K562 (cell line): ENCODE results near the gene PPP1R13B. TPM values are rescaled to one million over a fixed set of nuclear protein-coding genes. Genes with fewer than 3 reads are reported as not detected.

Source experiments
- ATAC-seq: fragments of 200-7000 bp; cut with Tn5 transposase; 3 replicates; pipeline ENCODE4 v1.9.1; 2020; ENCODE audit warnings: moderate library complexity
- BruUV-seq: library from RNA; stranded (reverse); fragments of 400-500 nt; replicated peaks from 2 replicates; lab custom pipeline; 2021; lab: Mats Ljungman, UMichigan
- CTCF ChIA-PET: fragments of 300-600 bp; formaldehyde crosslinking; extraction: SDS; loops from one replicate; lab custom pipeline; 2021; ENCODE audit warnings: low intra/inter-chr PET ratio; lab: Yijun Ruan, JAX
- POLR2A ChIA-PET: fragments of 300-600, 350-650 bp; sonication (Branson Sonifier 250); formaldehyde crosslinking; extraction: SDS; loops from one replicate; lab custom pipeline; 2021; ENCODE audit warnings: antibody characterized with exemption, inconsistent platforms; lab: Yijun Ruan, JAX
- DNase-seq, 4 experiments: peaks; one replicate each; pipeline versions ENCODE4 v3.0.0 to v3.0.0-alpha.2; 2011 to 2018; ENCODE audit warnings: low spot score in 3 of 4, mixed read lengths in 3 of 4; ENCODE audit errors: extremely low read depth in 1 of 4
- FAIRE-seq: peaks from 2 replicates; lab custom pipeline; 2011; peaks lifted over from hg19 to GRCh38; lab: Jason Lieb, UNC
- H2AFZ ChIP-seq: 2 replicates; pipeline ENCODE4 v1.6.0; 2011; ENCODE audit warnings: low read depth, low read length, control low read depth, inconsistent platforms
- H3K27ac ChIP-seq: fragments of 200-600 bp; 3 replicates; pipeline ENCODE4 v1.8.0; 2011; ENCODE audit warnings: low read depth, mild to moderate bottlenecking, control low read depth, inconsistent platforms, low read length, moderate library complexity, mixed read lengths; ENCODE audit errors: extremely low read depth
- H3K27me3 ChIP-seq, 2 experiments: fragments of 300-600 bp in 1 of 2; 2 replicates in 1 of 2; 3 replicates in 1 of 2; pipeline versions ENCODE4 v1.6.0 to v1.8.0; 2011; ENCODE audit warnings: inconsistent platforms in 2 of 2, low read length in 2 of 2, mild to moderate bottlenecking in 1 of 2, mixed read lengths in 1 of 2, moderate library complexity in 1 of 2; ENCODE audit not compliant: control insufficient read depth in 2 of 2, insufficient read depth in 2 of 2
- H3K36me3 ChIP-seq: fragments of 300-600 bp; 3 replicates; pipeline ENCODE4 v1.8.0; 2011; ENCODE audit warnings: mild to moderate bottlenecking, low read length, inconsistent platforms; ENCODE audit not compliant: control insufficient read depth, insufficient read depth
- H3K4me1 ChIP-seq, 2 experiments: fragments of 200-600 bp in 1 of 2; replicated peaks in 1 of 2; 2 replicates in 1 of 2; 3 replicates in 1 of 2; pipeline versions ENCODE4 v1.5.1 to v1.8.0; 2011; ENCODE audit warnings: inconsistent platforms in 2 of 2, low read length in 2 of 2, mild to moderate bottlenecking in 1 of 2, mixed read lengths in 1 of 2, moderate library complexity in 1 of 2; ENCODE audit not compliant: control insufficient read depth in 2 of 2, insufficient read depth in 2 of 2
- H3K4me2 ChIP-seq: 2 replicates; pipeline ENCODE4 v1.6.1; 2011; ENCODE audit warnings: low read length, control low read depth, inconsistent platforms, mixed read lengths; ENCODE audit not compliant: insufficient read depth
- H3K4me3 ChIP-seq: fragments of 200-600 bp; sonication (generic), shearing (Covaris generic); 2 replicates; pipeline ENCODE4 v1.5.1; 2016; ENCODE audit warnings: control low read depth, inconsistent platforms
- H3K79me2 ChIP-seq: fragments of 200-600 bp; 3 replicates; pipeline ENCODE4 v1.8.0; 2011; ENCODE audit warnings: low read length, inconsistent platforms; ENCODE audit not compliant: control insufficient read depth, insufficient read depth
- H3K9ac ChIP-seq, 2 experiments: 2 replicates each; pipeline versions ENCODE4 v1.6.0 to v1.6.1; 2011; ENCODE audit warnings: low read depth in 2 of 2, low read length in 2 of 2, control low read depth in 1 of 2, inconsistent platforms in 1 of 2, mild to moderate bottlenecking in 1 of 2, mixed read lengths in 1 of 2; ENCODE audit not compliant: insufficient read depth in 1 of 2
- H3K9me1 ChIP-seq: one replicate; pipeline ENCODE4 v1.6.0; 2011; ENCODE audit warnings: inconsistent platforms, mild to moderate bottlenecking, low read length, moderate library complexity; ENCODE audit not compliant: control insufficient read depth, insufficient read depth
- H3K9me3 ChIP-seq: replicated peaks from 2 replicates; pipeline ENCODE4 v1.5.1; 2011; ENCODE audit warnings: low read depth, low read length, inconsistent platforms; ENCODE audit not compliant: control insufficient read depth, insufficient read depth
- H4K20me1 ChIP-seq: replicated peaks from 2 replicates; pipeline ENCODE4 v1.6.1; 2011; ENCODE audit warnings: low read length, inconsistent platforms, mixed read lengths; ENCODE audit not compliant: control insufficient read depth, insufficient read depth
- CBX5 ChIP-seq: IDR thresholded peaks from 2 replicates; pipeline ENCODE4 v1.6.1; 2014; ENCODE audit warnings: low read depth, borderline replicate concordance
- HOXB6 ChIP-seq: fragments of 250-450 bp; sonication (Bioruptor Pico); IDR thresholded peaks from 2 replicates; pipeline ENCODE4 v1.5.1; 2022; ENCODE audit warnings: mild to moderate bottlenecking, borderline replicate concordance
- MEF2A ChIP-seq: IDR thresholded peaks from 2 replicates; pipeline ENCODE4 v1.6.1; 2011; ENCODE audit warnings: low read depth, mild to moderate bottlenecking, low read length, moderate library complexity; ENCODE audit not compliant: control insufficient read depth
- MEIS2 ChIP-seq: fragments of 450-650 bp; IDR thresholded peaks from 2 replicates; pipeline ENCODE4 v1.6.1; 2014; ENCODE audit warnings: mild to moderate bottlenecking; ENCODE audit not compliant: partially characterized antibody
- SMARCC2 ChIP-seq: fragments of 450-650 bp; IDR thresholded peaks from 2 replicates; pipeline ENCODE4 v1.6.1; 2017; ENCODE audit warnings: antibody characterized with exemption, moderate library complexity, mild to moderate bottlenecking, low read depth
- STAG1 ChIP-seq: sonication (generic); formaldehyde crosslinking; IDR thresholded peaks from 2 replicates; pipeline ENCODE4 v1.5.0; 2020; ENCODE audit warnings: missing genetic modification reagents, borderline replicate concordance
- TARDBP ChIP-seq: fragments of 450-650 bp; IDR thresholded peaks from 2 replicates; pipeline ENCODE4 v1.6.1; 2016
- ZNF830 ChIP-seq: fragments of 250-450 bp; sonication (Bioruptor Pico); IDR thresholded peaks from 2 replicates; pipeline ENCODE4 v1.5.0; 2021; ENCODE audit warnings: mild to moderate bottlenecking
- WGBS: fragments of 100-300 bp; shearing (Covaris generic); methylation state at CpG from one replicate; pipeline ENCODE4 v1.1.6; 2016; ENCODE audit warnings: low coverage, mixed read lengths; ENCODE audit not compliant: insufficient coverage; ENCODE audit errors: missing lambda C conversion rate; 5-methylcytosine and 5-hydroxymethylcytosine counted together
- in situ Hi-C: fragments of 300-500 bp; cut with MboI; formaldehyde crosslinking; loops from 4 replicates; pipeline ENCODE4 v1.15.0; 2018; ENCODE audit warnings: inconsistent platforms, mixed read lengths
- intact Hi-C: fragments of 100-400 bp; cut with micrococcal nuclease; formaldehyde crosslinking; loops from 2 replicates; pipeline ENCODE4 v1.14.2; 2022
- polyA plus RNA-seq, 8 experiments: library from polyadenylated mRNA; depleted of rRNA in 4 of 8; stranded (reverse) in 5 of 8; unstranded in 3 of 8; fragments of >200 nt; fragmentation: Nextera tagmentation in 2 of 8; fragmentation: Illumina TruSeq in 1 of 8; extraction: Ambion mirVana in 2 of 8; extraction: Trizol in 1 of 8; gene quantifications; 2 replicates each; pipeline versions ENCODE4 v1.2.1 to v1.2.3, GENCODE V29; 2011 to 2014; ENCODE audit warnings: inconsistent platforms in 1 of 8, missing spikeins in 1 of 8
- total RNA-seq, 7 experiments: library from RNA; depleted of rRNA in 6 of 7; stranded (reverse); fragments of >200 nt in 6 of 7; fragmentation: Illumina TruSeq in 2 of 7; extraction: Trizol in 2 of 7; gene quantifications; 2 replicates each; pipeline versions ENCODE4 v1.2.1 to v1.2.3, GENCODE V29; 2011 to 2021; ENCODE audit warnings: low replicate concordance in 1 of 7
- TF ChIP-seq, protein P1 (sequence below): conservative IDR thresholded peaks from 2 replicates; pipeline ENCODE4 v1.6.1; 2011; ENCODE audit warnings: low read depth, mild to moderate bottlenecking, low read length; ENCODE audit not compliant: control insufficient read depth
- TF ChIP-seq, protein P2 (sequence below): sonication (generic); formaldehyde crosslinking; IDR thresholded peaks from 2 replicates; pipeline ENCODE4 v1.8.1; 2023; ENCODE audit warnings: missing genetic modification reagents, mild to moderate bottlenecking, borderline replicate concordance
- TF ChIP-seq, protein P3 (sequence below), 2 experiments: fragments of 450-650 bp; IDR thresholded peaks; 2 replicates each; pipeline ENCODE4 v1.6.1; 2016
- TF ChIP-seq, protein P4 (sequence below), 2 experiments: fragments of 450-650 bp in 1 of 2; sonication (generic) in 1 of 2; formaldehyde crosslinking; conservative IDR thresholded peaks; 2 replicates each; pipeline versions ENCODE4 v1.4.0 to v1.8.1; 2020 to 2022; ENCODE audit warnings: mild to moderate bottlenecking in 1 of 2, missing genetic modification reagents in 1 of 2

PPP1R13B gene
- total and polyA plus RNA-seq, 9 of the 15 experiments (the other 6 are each of a cell fraction or from before 2014, with no cell fraction given), result 0.03 to 1.7 (median 0.15) TPM

DNA sequence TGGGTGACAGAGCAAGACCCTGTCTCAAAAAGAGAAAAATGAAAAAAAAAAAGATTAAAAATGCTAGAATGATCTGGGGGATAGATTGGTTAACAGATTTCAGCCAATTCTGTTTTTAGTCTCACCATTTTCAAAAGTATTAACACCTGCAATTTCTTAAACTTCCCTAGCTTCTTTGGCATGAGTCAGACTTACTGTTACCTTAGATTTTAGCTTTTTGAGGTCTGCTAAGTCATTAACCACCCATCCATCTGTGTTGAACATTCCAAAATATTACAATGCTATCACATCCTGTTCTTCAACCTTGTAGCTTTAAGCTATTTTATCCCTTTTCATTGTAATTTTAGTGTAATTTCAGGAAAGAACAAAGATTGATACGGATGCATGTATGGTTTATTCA lies 59.3 kb downstream of the PPP1R13B start (continued):
- TF ChIP-seq, protein P1, sequence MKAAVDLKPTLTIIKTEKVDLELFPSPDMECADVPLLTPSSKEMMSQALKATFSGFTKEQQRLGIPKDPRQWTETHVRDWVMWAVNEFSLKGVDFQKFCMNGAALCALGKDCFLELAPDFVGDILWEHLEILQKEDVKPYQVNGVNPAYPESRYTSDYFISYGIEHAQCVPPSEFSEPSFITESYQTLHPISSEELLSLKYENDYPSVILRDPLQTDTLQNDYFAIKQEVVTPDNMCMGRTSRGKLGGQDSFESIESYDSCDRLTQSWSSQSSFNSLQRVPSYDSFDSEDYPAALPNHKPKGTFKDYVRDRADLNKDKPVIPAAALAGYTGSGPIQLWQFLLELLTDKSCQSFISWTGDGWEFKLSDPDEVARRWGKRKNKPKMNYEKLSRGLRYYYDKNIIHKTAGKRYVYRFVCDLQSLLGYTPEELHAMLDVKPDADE, result no peak
- TF ChIP-seq ZNF830 (CRISPR knock-in tag), result no peak

DNA sequence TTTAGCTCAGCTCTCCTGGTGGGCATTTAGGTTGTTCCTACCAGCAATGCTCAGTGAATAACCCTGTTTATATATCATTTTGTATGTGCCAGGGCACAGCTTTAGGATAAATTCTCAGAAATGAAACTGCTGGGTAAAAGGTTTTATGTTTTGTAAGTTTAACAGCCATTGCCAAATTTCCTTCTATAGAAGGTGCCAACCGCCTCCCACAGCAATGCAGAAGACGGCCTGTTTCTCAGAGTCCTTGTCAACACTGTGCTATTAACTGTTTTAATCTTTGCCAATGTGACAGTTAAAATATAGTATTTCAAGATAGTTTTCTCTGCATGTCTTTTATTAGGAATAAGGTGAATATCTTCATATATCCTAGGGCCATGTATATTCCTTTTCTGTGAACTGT lies 65.0 kb downstream of the PPP1R13B start:
- intact Hi-C loops (no loop called here), in situ Hi-C loops (no loop called here)
- ChIA-PET CTCF (no interaction called here), POLR2A (interaction anchor here (1.2 kb wide), 1 partner anchor 9 kb away, joined by 3 read pairs; no protein-coding TSS in a partner anchor)
- H3K4me3 ChIP-seq, result no peak overlapping the region
- H2AFZ ChIP-seq, result no peak overlapping the region
- no TSS peak for BruUV-seq
- no peak overlapping the region for H3K27ac ChIP-seq
- ATAC-seq (no peak), DNase-seq (no peak), FAIRE-seq (no peak)
- H3K9ac ChIP-seq, result no peak overlapping the region
- no peak overlapping the region for H3K4me2 ChIP-seq
- H3K36me3 ChIP-seq, result no peaks in the 10 kb centered on the region
- whole genome bisulfite sequencing, result 26% methylated on average over 2 of the region's 2 CpGs
- no peaks in the 10 kb centered on the region for H3K9me3 ChIP-seq
- H3K79me2 ChIP-seq, result no peaks in the 10 kb centered on the region
- H3K4me1 ChIP-seq, result no peaks in the 10 kb centered on the region
- no peaks in the 10 kb centered on the region for H3K9me1 ChIP-seq
- no peaks in the 10 kb centered on the region for H4K20me1 ChIP-seq
- peaks cover 0 to 7% of the 10 kb centered on the region in 2 experiments; a peak in 3 of 5 replicates for H3K27me3 ChIP-seq
- TF ChIP-seq MEF2A (no peak), CBX5 (no peak), HOXB6 (no peak), TARDBP (no peak), SMARCC2 (no peak), MEIS2 (no peak), STAG1 (CRISPR knock-in tag) (no peak)
- TF ChIP-seq, protein P2, sequence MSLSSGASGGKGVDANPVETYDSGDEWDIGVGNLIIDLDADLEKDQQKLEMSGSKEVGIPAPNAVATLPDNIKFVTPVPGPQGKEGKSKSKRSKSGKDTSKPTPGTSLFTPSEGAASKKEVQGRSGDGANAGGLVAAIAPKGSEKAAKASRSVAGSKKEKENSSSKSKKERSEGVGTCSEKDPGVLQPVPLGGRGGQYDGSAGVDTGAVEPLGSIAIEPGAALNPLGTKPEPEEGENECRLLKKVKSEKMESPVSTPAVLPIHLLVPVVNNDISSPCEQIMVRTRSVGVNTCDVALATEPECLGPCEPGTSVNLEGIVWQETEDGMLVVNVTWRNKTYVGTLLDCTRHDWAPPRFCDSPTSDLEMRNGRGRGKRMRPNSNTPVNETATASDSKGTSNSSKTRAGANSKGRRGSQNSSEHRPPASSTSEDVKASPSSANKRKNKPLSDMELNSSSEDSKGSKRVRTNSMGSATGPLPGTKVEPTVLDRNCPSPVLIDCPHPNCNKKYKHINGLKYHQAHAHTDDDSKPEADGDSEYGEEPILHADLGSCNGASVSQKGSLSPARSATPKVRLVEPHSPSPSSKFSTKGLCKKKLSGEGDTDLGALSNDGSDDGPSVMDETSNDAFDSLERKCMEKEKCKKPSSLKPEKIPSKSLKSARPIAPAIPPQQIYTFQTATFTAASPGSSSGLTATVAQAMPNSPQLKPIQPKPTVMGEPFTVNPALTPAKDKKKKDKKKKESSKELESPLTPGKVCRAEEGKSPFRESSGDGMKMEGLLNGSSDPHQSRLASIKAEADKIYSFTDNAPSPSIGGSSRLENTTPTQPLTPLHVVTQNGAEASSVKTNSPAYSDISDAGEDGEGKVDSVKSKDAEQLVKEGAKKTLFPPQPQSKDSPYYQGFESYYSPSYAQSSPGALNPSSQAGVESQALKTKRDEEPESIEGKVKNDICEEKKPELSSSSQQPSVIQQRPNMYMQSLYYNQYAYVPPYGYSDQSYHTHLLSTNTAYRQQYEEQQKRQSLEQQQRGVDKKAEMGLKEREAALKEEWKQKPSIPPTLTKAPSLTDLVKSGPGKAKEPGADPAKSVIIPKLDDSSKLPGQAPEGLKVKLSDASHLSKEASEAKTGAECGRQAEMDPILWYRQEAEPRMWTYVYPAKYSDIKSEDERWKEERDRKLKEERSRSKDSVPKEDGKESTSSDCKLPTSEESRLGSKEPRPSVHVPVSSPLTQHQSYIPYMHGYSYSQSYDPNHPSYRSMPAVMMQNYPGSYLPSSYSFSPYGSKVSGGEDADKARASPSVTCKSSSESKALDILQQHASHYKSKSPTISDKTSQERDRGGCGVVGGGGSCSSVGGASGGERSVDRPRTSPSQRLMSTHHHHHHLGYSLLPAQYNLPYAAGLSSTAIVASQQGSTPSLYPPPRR (CRISPR knock-in tag), result no peak
- TF ChIP-seq, protein P3, sequence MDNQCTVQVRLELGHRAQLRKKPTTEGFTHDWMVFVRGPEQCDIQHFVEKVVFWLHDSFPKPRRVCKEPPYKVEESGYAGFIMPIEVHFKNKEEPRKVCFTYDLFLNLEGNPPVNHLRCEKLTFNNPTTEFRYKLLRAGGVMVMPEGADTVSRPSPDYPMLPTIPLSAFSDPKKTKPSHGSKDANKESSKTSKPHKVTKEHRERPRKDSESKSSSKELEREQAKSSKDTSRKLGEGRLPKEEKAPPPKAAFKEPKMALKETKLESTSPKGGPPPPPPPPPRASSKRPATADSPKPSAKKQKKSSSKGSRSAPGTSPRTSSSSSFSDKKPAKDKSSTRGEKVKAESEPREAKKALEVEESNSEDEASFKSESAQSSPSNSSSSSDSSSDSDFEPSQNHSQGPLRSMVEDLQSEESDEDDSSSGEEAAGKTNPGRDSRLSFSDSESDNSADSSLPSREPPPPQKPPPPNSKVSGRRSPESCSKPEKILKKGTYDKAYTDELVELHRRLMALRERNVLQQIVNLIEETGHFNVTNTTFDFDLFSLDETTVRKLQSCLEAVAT (IDR thresholded peaks at IDR 0.05), result no peak
- TF ChIP-seq, protein P4, sequence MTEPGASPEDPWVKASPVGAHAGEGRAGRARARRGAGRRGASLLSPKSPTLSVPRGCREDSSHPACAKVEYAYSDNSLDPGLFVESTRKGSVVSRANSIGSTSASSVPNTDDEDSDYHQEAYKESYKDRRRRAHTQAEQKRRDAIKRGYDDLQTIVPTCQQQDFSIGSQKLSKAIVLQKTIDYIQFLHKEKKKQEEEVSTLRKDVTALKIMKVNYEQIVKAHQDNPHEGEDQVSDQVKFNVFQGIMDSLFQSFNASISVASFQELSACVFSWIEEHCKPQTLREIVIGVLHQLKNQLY (CRISPR knock-in tag; conservative IDR thresholded peaks at IDR 0.05), result no peak
